CD1c-positive myeloid dendritic cell (primary cell): Measurements from ENCODE around the gene SENP7.
"Not testable (repeated sequence)": the region's sequence is repeated elsewhere in the genome, so short reads cannot be mapped to it uniquely, and the experiment has no call there.

Experiments used
- DNase-seq: peaks from one replicate; pipeline ENCODE4 v3.0.0-alpha.2; 2016; ENCODE audit errors: extremely low spot score

The SENP7 gene

GRCh38 chr3:101512646-101513418, at the start of gene SENP7:
SENP7 (minus strand) TSS chr3:101513212; CDS start chr3:101513130, 82 bp downstream.
- peak; percentile 80 for DNase-seq

DNA sequence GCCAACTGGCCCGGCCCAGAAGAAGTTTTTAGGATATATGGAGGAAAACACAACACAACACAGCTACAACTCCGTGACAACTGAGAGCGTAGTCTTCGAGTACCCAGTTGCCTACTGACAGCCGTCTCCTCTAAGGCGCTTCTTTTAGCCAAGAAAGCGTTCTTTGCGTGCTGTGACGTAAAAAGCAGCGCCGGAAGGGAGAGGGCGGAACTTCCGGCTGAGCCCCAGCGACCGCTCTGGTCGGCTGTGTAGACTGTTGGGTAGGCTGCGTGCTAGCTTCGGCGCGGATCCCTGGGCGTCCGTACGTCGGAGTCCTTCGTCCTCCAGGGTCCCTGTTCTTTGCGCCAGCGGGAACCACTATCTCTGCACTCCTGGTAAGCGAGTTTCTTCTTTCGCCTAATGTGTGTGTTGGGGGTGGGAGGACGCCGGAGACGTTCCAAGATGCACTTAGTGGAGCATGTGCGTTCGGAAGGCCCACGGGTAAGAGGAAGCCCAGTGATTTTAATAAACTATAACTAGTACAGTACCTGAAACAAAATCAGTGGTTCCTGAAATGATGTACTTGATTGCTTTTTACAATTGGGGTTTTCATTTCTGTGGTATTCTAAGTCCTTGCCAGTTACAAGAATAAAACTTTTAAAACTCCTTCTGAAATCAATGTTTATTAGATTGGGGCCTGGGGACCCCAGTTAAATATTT, 48.8 kb upstream of the SENP7 start, which contains the start of gene TRMT10C:
Gene TRMT10C (plus strand): TSS at position 239 of the 699 bp plus-strand sequence. CDS start 2,914 bp downstream, outside the sequence.
- DNase-seq = peak; percentile 97

GRCh38 chr3:101556064-101556463, 43.1 kb upstream of the SENP7 start:
- no peak for DNase-seq

DNA sequence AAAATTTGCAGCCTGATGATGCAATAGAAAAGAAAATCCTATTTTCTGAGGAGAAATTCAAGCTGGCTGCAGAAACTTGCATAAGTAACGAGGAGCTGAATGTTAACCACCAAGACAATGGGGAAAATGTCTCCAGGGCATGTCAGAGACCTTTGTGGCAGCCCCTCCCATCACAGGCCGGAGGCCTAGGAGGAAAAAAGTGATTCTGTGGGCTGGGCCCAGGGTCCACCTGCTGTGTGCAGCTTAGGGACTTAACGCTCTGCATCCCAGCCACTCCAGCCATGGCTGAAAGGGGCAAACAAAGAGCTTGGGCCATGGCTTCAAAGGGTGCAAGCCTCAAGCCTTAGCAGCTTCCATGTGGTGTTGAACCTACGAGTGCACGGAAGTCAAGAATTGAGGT, 40.4 kb upstream of the SENP7 start:
- DNase-seq = not testable (repeated sequence)

DNA sequence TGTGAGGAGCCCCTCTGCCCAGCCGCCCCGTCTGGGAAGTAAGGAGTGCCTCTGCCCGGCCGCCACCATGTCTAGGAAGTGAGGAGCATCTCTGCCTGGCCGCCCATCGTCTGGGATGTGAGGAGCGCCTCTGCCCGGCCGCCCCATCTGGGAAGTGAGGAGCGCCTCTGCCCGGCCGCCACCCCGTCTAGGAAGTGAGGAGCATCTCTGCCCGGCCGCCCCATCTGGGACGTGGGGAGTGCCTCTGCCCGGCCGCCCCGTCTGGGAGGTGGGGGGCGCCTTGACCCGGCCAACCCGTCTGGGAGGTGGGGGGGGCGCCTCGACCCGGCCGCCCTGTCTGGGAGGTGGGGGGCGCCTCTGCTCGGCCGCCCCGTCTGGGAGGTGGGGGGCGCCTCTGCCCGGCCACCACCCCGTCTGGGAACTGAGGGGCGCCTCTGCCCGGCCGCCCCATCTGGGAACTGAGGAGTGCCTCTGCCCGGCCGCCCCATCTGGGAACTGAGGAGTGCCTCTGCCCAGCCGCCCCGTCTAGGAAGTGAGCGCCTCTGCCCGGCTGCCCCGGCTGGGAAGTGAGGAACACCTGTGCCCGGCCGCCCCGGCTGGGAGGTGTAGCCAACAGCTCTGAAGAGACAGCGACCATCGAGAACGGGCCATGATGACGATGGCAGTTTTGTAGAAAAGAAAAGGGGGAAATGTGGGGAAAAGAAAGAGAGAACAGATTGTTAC, 38.5 kb upstream of the SENP7 start:
- not testable (repeated sequence) for DNase-seq

DNA sequence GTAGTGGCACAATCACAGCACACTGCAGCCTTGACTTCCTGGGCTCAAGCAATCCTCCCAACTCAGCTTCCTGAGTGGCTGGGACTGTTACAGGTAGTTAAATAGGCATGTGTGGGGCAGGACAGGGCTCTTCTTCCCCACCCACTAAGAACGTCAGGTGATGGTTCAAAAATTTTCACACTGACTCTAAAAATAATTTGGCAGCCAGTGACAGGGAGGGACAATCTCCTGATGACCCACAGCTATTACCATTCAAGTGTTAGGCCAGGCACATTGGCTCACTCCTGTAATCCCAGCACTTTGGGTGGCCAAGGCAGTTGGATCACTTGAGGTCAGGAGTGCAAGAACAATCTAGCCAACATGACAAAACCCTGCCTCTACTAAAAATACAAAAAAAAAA, 36.5 kb upstream of the SENP7 start:
- no peak for DNase-seq

- no peak for DNase-seq
Observed at GRCh38 chr3:101548527-101549105, 35.6 kb upstream of the SENP7 start.

GRCh38 chr3:101544161-101544850, 31.3 kb upstream of the SENP7 start:
- DNase-seq = no peak

DNA sequence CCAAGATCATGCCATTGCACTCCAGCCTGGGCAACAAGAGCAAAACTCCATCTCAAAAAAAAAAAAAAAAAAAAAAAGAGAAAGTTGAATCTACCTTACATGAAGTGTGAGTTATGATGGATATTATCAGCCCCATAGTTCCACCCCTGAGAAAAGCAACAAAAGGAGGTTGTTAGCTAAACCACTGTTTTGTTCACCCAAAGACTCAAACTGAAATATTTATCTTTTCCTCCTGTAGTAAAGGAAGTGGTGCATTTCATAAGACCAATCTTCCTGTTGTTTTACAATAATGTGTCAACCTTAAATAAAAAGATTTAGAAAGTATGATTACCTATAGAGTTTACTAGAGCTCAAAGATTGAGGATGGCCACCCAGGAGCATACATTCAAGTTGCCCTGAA, 29.9 kb upstream of the SENP7 start:
- no peak for DNase-seq

- DNase-seq = not testable (repeated sequence)
Observed at GRCh38 chr3:101536955-101537354, 23.9 kb upstream of the SENP7 start.

DNA sequence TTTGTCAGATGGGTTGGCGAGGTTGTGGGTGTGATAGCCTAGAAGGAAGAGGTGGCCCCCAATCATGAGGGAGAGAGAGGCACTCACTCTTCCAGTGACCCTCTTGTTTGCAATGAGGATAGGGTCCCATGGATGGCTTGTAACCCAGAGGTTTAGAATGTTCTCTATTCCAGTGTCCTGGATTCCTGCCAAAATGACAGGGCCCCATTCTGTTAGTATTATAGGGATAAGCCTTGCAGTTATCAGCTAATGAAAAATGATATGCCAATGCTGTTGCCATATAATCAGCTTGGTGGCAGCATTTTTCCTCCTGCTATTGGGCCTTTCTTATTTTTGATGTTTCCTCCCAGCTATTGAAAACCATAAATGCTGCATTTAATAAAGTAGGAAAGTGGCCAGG, 23.3 kb upstream of the SENP7 start:
- DNase-seq = no peak

DNA sequence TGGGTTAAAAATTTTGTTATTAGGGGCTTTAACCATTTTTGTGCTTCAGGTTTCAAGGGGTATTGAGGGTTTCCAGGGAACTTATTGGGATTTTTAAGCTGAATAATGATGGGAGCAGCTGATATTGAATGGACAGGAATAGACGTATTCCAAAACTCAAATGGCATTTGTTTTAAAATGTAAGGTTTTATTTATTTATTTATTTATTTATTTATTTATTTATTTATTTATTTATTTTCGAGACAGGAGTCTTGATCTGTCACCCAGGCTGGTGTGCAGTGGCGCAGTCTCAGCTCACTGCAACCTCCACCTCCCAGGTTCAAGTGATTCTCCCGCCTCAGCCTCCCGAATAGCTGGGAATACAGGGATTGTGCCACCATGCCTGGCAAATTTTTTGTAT, 22.2 kb upstream of the SENP7 start:
- DNase-seq = no peak

DNA sequence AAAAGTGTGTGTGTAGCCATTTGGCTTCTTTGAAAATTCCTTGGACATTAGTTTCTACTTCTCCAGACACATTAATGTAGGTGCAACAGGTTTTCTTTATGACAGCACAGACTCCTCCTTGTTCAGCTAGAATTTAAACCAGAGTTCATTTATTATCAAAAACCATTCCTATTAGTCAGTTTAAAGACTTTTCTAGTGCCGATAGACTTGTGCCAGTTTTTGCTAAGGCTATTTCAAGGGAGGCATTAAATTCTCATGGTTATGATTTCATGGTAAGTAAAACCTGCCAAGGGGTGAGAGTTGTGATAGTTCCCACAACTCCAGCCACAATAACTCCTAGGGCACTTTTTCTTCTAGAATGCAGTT, 20.6 kb upstream of the SENP7 start:
- DNase-seq = no peak

- no peak for DNase-seq
Observed at GRCh38 chr3:101532783-101533602, 20.0 kb upstream of the SENP7 start.

- no peak for DNase-seq
Observed at GRCh38 chr3:101531473-101532086, 18.6 kb upstream of the SENP7 start.

DNA sequence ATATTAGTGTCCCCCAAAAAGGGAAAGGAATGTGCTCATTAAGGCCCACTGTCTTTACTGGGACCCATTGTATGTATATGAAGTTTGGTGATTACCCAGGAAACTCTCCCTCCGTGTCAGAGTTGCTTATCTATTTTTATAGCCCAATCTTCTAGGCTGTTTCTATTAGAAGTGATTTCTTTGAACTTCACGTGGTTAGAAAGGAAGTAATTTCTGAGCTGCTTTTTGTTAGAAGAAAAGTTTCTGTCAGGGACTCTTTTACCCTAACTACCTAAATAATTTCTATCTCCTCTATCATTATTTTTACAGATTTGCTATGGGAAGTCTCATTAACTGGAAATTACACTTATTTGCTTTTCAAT, 17.7 kb upstream of the SENP7 start:
- no peak for DNase-seq

GRCh38 chr3:101529816-101530685, 17.0 kb upstream of the SENP7 start:
- no peak for DNase-seq

- DNase-seq = no peak
Observed at GRCh38 chr3:101527906-101528305, 14.9 kb upstream of the SENP7 start.

- DNase-seq = no peak
Observed at GRCh38 chr3:101527441-101527840, 14.4 kb upstream of the SENP7 start.
